HepG2 (cell line): Measurements from ENCODE around the gene ANKRD40. TPM values are rescaled to one million over a fixed set of nuclear protein-coding genes. Genes with fewer than 3 reads are reported as not detected.

Experiments
- CTCF ChIP-seq: sonication (generic); formaldehyde crosslinking; IDR thresholded peaks from 2 replicates; pipeline ENCODE4 v1.5.0; 2020; ENCODE audit warnings: mild to moderate bottlenecking, missing genetic modification reagents, moderate library complexity
- MYPOP ChIP-seq: sonication (generic); formaldehyde crosslinking; IDR thresholded peaks from 2 replicates; pipeline ENCODE4 v1.8.1; 2023; ENCODE audit warnings: mild to moderate bottlenecking, moderate library complexity, missing genetic modification reagents
- NFAT5 ChIP-seq: sonication (generic); formaldehyde crosslinking; IDR thresholded peaks from 2 replicates; pipeline ENCODE4 v1.4.0; 2020; ENCODE audit warnings: missing genetic modification reagents
- PRDM10 ChIP-seq: sonication (generic); formaldehyde crosslinking; IDR thresholded peaks from 2 replicates; pipeline ENCODE4 v1.4.0; 2020; ENCODE audit warnings: low read depth, missing genetic modification reagents
- RERE ChIP-seq: IDR thresholded peaks from 2 replicates; pipeline ENCODE4 v1.6.1; 2016; ENCODE audit warnings: low read depth, missing genetic modification reagents, missing compliant biosample characterization
- TMF1 ChIP-seq: sonication (generic); formaldehyde crosslinking; IDR thresholded peaks from 2 replicates; pipeline ENCODE4 v1.8.1; 2022; ENCODE audit warnings: low read depth, missing genetic modification reagents
- ZFP37 ChIP-seq: sonication (generic); formaldehyde crosslinking; IDR thresholded peaks from 2 replicates; pipeline ENCODE4 v1.4.0; 2020; ENCODE audit warnings: missing genetic modification reagents, borderline replicate concordance
- ZNF180 ChIP-seq: sonication (generic); formaldehyde crosslinking; IDR thresholded peaks from 2 replicates; pipeline ENCODE4 v1.4.0; 2020; ENCODE audit warnings: low read depth, missing genetic modification reagents, borderline replicate concordance
- ZNF878 ChIP-seq: sonication (generic); formaldehyde crosslinking; IDR thresholded peaks from 2 replicates; pipeline ENCODE4 v1.8.1; 2023; ENCODE audit warnings: mild to moderate bottlenecking, missing genetic modification reagents, moderate library complexity
- polyA plus RNA-seq, 8 experiments: library from polyadenylated mRNA; depleted of rRNA in 3 of 8; stranded (reverse) in 7 of 8; unstranded in 1 of 8; fragments of >200 nt; fragmentation: Illumina TruSeq in 4 of 8; extraction: Trizol in 4 of 8; gene quantifications; 2 replicates each; pipeline versions ENCODE4 v1.2.1 to v1.2.3, GENCODE V29; 2011 to 2016; ENCODE audit warnings: low read depth in 4 of 8, missing spikeins in 1 of 8, mixed read lengths in 1 of 8; ENCODE audit not compliant: insufficient read depth in 1 of 8
- total RNA-seq, 5 experiments: library from RNA; depleted of rRNA; stranded (reverse); fragments of >200 nt; fragmentation: Illumina TruSeq; extraction: Trizol; gene quantifications; 2 replicates each; pipeline ENCODE4 v1.2.3, GENCODE V29; 2016; ENCODE audit warnings: low read depth in 1 of 5

ANKRD40 gene
- total and polyA plus RNA-seq, 2 of the 13 experiments (the other 11 are each of a cell fraction or from before 2014, with no cell fraction given): 35.0 to 46.4 TPM

- TF ChIP-seq RERE (CRISPR knock-in tag): peak; percentile 76; the same call in 1 of the 2 replicates
- TF ChIP-seq CTCF: no peak
- TF ChIP-seq NFAT5 (CRISPR knock-in tag): peak; percentile 72
- TF ChIP-seq ZFP37 (CRISPR knock-in tag): peak; percentile 41; the same call in 1 of the 2 replicates
- peak; percentile 95 for TF ChIP-seq ZNF878
- peak; percentile 77; the same call in 1 of the 2 replicates for TF ChIP-seq PRDM10 (CRISPR knock-in tag)
- peak; percentile 61; the same call in 1 of the 2 replicates for TF ChIP-seq MYPOP (CRISPR knock-in tag)
- TF ChIP-seq ZNF180 (CRISPR knock-in tag): 0 out of 2 replicates have a peak, but pooled peaks have one; percentile 66
- TF ChIP-seq TMF1 (CRISPR knock-in tag): 0 out of 2 replicates have a peak, but pooled peaks have one; percentile 24
Observed at GRCh38 chr17:50707289-50708049, at the start of gene ANKRD40 (continued).
